Kidney epithelial cell (primary cell): ENCODE measurements around the gene KCNAB1. TPM values are rescaled to one million over a fixed set of nuclear protein-coding genes. Genes with fewer than 3 reads are reported as not detected.
"Not testable (repeated sequence)": the region's sequence is repeated elsewhere in the genome, so short reads cannot be mapped to it uniquely, and the experiment has no call there.

Source experiments
- DNase-seq: peaks from one replicate; pipeline ENCODE4 v3.0.0-alpha.2; 2010; ENCODE audit warnings: low read depth
- H3K27me3 ChIP-seq: 2 replicates; pipeline ENCODE4 v1.6.0; 2011; ENCODE audit warnings: low read length; ENCODE audit not compliant: control insufficient read depth, insufficient read depth
- H3K36me3 ChIP-seq: 2 replicates; pipeline ENCODE4 v1.5.1; 2011; ENCODE audit warnings: low read length; ENCODE audit not compliant: control insufficient read depth, insufficient read depth
- H3K4me3 ChIP-seq: 2 replicates; pipeline ENCODE4 v1.5.1; 2011; ENCODE audit warnings: low read depth, mild to moderate bottlenecking, control low read depth, low read length
- total RNA-seq: library from RNA; depleted of rRNA; stranded (reverse); fragments of >200 nt; gene quantifications from 2 replicates; pipeline ENCODE4 v1.2.3, GENCODE V29; 2015
- TF ChIP-seq, protein P1 (sequence below): IDR thresholded peaks from 2 replicates; pipeline ENCODE4 v1.5.1; 2011; ENCODE audit warnings: mild to moderate bottlenecking, moderate library complexity, low read length, control low read depth, inconsistent platforms; ENCODE audit not compliant: insufficient read depth, poor library complexity, severe bottlenecking

KCNAB1 gene
- total RNA-seq, 1 donor from 2014 or later = not detected

DNA sequence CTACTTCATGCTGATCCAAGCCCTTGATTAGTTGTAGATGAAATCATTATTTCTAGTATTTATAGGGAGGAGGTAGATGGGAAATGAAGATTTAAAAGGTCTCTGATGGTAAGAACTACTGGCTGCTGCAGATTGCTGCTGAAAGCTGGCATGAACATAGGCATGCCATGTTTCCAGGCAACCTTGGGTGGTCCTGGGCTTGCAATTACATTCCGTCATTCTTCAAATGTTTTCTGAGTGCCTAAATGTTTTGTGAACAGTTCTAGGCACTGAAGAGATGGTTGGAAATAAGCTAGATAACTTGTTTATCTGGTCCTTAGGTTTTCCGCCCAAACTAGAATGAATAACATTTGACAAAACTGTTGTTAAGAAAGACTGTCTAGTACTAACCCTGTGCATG, 95.8 kb downstream of the KCNAB1 start:
- TF ChIP-seq, protein P1, sequence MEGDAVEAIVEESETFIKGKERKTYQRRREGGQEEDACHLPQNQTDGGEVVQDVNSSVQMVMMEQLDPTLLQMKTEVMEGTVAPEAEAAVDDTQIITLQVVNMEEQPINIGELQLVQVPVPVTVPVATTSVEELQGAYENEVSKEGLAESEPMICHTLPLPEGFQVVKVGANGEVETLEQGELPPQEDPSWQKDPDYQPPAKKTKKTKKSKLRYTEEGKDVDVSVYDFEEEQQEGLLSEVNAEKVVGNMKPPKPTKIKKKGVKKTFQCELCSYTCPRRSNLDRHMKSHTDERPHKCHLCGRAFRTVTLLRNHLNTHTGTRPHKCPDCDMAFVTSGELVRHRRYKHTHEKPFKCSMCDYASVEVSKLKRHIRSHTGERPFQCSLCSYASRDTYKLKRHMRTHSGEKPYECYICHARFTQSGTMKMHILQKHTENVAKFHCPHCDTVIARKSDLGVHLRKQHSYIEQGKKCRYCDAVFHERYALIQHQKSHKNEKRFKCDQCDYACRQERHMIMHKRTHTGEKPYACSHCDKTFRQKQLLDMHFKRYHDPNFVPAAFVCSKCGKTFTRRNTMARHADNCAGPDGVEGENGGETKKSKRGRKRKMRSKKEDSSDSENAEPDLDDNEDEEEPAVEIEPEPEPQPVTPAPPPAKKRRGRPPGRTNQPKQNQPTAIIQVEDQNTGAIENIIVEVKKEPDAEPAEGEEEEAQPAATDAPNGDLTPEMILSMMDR = no peak
- Histone ChIP-seq H3K4me3 (no peak overlapping the region), H3K36me3 (no peaks in the 10 kb centered on the region), H3K27me3 (no peaks in the 10 kb centered on the region)
- no peak for DNase-seq

DNA sequence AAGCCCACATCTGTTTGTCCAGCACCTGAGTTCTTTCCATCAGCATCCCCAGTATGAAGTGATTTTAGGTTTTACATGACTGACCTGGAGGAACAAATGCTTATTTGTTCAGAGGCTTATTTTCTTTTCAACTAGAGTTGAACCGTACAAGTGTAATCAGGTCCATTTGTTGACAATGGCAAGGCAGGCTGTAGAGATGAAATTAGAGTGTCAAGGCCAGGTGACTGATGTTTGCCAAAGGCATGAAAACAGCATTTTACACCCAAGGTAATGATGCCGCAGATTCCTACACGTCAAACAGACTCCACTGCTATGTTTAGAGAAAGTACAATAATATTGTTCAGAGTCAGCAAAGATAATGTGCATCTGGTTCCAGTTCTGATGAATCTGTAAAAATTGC, 96.5 kb downstream of the KCNAB1 start:
- TF ChIP-seq, protein P1 = no peak
- Histone ChIP-seq H3K4me3 (no peak overlapping the region), H3K36me3 (no peaks in the 10 kb centered on the region), H3K27me3 (no peaks in the 10 kb centered on the region)
- no peak for DNase-seq

DNA sequence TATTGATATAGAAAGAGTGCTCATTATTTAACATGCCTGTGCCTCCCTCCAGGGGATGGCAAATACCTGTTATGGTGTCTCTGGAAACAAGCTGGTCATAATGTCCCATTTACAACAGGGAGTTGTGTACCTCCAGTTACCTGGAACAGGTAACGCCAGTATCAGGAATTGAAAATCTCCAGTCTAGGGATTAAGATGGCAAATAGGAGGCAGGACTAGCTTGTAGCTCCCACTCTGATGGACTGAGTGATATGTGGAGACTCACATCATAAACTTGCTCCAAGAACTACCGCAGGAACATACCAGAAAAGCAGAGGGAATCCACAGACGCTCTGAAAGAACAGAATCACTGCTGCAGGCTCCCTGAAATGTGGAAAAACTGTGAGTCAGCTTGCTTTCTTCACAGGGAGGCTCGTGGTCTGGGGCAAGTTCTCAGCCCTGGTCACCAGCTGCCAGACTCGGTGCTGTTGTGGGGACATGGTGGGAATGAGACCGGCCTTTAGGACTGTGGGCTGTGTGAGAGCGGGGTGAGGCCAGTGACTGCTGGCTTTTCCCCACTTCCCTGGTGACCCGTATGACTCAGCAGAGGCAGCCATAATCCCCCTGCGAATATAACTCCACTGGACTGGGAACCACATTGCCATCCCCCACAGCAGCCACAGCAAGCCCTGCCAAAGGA, 97.4 kb downstream of the KCNAB1 start:
- TF ChIP-seq, protein P1 = no peak
- Histone ChIP-seq H3K36me3 (no peaks in the 10 kb centered on the region), H3K27me3 (no peaks in the 10 kb centered on the region), H3K4me3 (no peak overlapping the region)
- DNase-seq = no peak

DNA sequence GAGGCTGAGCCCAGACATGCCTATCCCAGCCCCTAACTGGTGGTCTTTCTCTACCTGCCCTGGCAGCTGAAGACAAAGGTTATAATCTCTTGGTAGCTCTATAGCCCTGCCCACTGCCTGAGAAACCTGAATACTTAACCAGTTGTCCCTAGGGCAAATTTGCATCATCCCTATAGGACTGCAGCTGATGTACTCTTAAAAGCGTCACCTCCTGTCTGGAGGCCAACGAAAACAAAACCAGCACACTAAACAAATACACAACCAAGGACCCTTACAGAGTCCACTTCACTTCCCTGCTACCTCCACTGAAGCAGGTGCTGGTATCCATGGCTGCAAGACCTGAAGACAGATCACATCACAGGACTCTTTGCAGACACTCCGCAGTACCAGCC, 98.0 kb downstream of the KCNAB1 start:
- Histone ChIP-seq H3K27me3 (no peaks in the 10 kb centered on the region), H3K36me3 (no peaks in the 10 kb centered on the region), H3K4me3 (no peak overlapping the region)
- TF ChIP-seq, protein P1 = no peak
- no peak for DNase-seq

DNA sequence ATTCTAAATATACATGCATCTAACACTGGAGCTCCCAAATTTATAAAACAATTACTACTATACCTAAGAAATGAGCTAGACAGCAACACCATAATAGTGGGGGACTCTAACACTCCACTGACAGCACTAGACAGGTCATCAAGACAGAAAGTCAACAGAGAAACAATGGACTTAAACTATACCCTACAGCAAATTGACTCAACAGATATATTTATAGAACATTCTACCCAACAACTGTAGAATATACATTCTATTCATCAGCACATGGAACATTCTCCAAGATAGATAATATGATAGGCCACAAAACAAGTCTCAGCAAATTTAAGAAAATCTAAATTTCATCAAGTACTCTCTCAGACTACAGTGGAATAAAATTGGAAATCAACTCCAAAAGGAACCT, 102.0 kb downstream of the KCNAB1 start:
- not testable (repeated sequence) for DNase-seq, H3K27me3 ChIP-seq, H3K4me3 ChIP-seq, H3K36me3 ChIP-seq

DNA sequence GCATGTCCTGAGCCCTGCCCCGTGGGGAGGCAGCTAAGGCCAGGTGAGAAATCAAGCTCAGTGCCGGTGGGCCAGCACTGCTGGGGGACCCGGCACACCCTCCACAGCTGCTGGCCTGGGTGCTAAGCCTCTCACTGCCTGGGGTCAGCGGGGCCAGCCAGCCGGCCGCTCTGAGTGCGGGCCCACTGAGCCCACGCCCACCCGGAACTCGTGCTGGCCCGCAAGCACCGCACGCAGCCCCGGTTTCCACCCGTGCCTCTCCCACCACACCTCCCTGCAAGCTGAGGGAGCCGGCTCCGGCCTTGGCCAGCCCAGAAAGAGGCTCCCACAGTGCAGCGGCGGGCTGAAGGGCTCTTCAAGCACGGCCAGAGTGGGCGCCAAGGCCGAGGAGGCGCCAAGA, 103.7 kb downstream of the KCNAB1 start:
- not testable (repeated sequence) for H3K27me3 ChIP-seq, DNase-seq, H3K4me3 ChIP-seq, H3K36me3 ChIP-seq

DNA sequence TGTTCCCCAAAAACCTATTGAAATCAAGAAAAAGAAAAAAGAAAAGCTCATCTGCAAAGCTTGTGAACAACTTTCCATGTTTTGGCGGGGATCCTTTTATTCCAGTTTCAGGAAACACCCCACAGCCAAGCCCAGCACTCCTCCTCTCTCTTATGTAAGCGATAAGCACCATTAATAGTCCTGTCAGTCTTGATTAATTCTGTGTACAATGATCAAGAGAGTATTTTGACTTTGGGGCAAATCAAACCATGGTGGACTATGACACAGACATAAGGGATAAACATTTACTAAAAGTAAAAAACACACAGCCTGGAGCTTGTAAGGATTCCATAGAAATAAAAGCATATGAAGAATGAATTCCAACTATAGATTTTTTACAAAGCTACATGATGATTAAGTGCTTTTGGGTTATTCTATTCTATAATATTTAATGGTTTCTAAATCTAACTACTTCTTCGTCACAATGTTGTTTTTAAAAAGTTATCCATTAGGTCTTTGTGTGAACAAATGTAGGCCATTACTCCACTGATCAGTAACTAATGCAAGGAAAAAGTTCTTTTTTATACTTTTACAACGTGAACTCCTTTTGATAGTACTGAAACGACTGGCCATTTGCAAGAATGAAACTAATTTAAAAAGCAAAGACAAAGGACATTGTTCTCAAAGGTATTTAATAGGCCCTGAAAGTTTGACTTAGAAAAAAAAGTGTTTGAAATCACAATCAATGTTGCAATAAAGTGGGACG, 106.5 kb downstream of the KCNAB1 start:
- Histone ChIP-seq H3K27me3 (no peaks in the 10 kb centered on the region), H3K36me3 (no peaks in the 10 kb centered on the region), H3K4me3 (no peak overlapping the region)
- TF ChIP-seq, protein P1 = no peak
- no peak for DNase-seq
